Upper lobe of left lung (tissue), 4 donors: ENCODE results near the gene ABCC5.

ENCODE experiments used
- EP300 ChIP-seq, 4 donors: sonication (generic); formaldehyde crosslinking; IDR thresholded peaks; one replicate each; pipeline ENCODE4 v1.5.1; 2017; ENCODE audit warnings: antibody characterized with exemption in 4 of 4, control low read depth in 2 of 4
- POLR2A ChIP-seq, 4 donors: fragments of 450-650 bp; IDR thresholded peaks; one replicate each; pipeline ENCODE4 v1.5.1; 2016 to 2017; ENCODE audit warnings: antibody characterized with exemption in 4 of 4, mild to moderate bottlenecking in 2 of 4
- TF ChIP-seq, protein P1 (sequence below), 6 experiments: fragments of 450-650 bp in 4 of 6; fragments of 200-600 bp in 2 of 6; sonication (generic) in 2 of 6; IDR thresholded peaks; one replicate each; pipeline ENCODE4 v1.5.1; 2016 to 2019; ENCODE audit warnings: antibody characterized with exemption in 6 of 6

DNA sequence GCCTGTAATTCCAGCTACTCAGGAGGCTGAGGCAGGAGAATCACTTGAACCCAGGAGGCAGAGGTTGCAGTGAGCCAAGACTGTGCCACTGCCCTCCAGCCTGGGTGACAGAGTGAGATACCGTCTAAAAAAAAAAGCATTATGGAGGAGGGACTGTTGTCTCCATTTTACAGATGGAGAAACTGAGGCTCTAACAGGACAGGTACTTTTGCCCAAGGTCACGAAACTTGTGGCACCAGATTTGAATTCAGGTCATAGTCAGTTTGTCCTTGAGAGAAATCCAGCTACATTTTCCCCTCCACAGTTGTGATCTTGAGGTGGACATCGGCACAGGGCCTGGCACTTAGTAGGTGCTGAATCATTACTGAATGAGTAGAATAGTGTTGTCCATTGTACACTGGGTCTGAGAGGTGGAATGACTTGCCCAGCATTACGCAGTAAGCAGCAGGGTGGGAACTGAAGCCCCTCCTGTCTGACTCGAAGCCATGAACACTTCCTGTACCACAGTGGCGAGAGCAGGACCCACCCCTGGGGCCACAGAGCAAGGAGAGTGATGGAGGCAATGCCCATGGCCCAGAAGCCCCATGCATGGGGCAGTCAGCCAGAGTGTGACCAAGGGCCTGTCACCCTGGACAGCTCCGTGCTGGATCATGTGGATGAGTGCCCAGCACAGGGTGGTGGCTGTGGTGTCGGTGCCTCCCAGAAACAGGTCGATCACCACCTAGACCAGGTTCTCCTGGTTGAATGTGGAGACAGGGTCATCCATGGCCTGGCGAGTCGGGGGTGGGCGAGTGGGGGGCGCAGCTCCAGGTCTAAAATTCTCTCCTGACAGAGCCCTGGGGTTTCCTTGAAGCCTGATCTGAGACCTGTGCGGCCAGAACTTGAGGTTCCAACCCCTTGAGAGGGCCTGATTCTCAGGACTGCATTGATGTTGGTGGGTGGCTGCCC is 112.6 kb downstream of the ABCC5 start:
- TF ChIP-seq POLR2A (IDR thresholded peaks at IDR 0.05) (no peak), EP300 (IDR thresholded peaks at IDR 0.05) (no peak)
- TF ChIP-seq, protein P1, sequence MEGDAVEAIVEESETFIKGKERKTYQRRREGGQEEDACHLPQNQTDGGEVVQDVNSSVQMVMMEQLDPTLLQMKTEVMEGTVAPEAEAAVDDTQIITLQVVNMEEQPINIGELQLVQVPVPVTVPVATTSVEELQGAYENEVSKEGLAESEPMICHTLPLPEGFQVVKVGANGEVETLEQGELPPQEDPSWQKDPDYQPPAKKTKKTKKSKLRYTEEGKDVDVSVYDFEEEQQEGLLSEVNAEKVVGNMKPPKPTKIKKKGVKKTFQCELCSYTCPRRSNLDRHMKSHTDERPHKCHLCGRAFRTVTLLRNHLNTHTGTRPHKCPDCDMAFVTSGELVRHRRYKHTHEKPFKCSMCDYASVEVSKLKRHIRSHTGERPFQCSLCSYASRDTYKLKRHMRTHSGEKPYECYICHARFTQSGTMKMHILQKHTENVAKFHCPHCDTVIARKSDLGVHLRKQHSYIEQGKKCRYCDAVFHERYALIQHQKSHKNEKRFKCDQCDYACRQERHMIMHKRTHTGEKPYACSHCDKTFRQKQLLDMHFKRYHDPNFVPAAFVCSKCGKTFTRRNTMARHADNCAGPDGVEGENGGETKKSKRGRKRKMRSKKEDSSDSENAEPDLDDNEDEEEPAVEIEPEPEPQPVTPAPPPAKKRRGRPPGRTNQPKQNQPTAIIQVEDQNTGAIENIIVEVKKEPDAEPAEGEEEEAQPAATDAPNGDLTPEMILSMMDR (IDR thresholded peaks at IDR 0.05) = no peak
